Upper lobe of left lung (tissue), 4 donors: ENCODE results near the gene KRT25.

Experiments used
- CTCF ChIP-seq, 6 experiments: fragments of 450-650 bp in 4 of 6; fragments of 200-600 bp in 2 of 6; sonication (generic) in 2 of 6; IDR thresholded peaks; one replicate each; pipeline ENCODE4 v1.5.1; 2016 to 2019; ENCODE audit warnings: antibody characterized with exemption in 6 of 6
- EP300 ChIP-seq, 4 donors: sonication (generic); formaldehyde crosslinking; IDR thresholded peaks; one replicate each; pipeline ENCODE4 v1.5.1; 2017; ENCODE audit warnings: antibody characterized with exemption in 4 of 4, control low read depth in 2 of 4
- POLR2A ChIP-seq, 4 donors: fragments of 450-650 bp; IDR thresholded peaks; one replicate each; pipeline ENCODE4 v1.5.1; 2016 to 2017; ENCODE audit warnings: antibody characterized with exemption in 4 of 4, mild to moderate bottlenecking in 2 of 4

GRCh38 chr17:40755231-40755630 is at the start of gene KRT25:
- TF ChIP-seq CTCF (IDR thresholded peaks at IDR 0.05) (no peak), POLR2A (IDR thresholded peaks at IDR 0.05) (no peak), EP300 (IDR thresholded peaks at IDR 0.05) (no peak)
